GM21825 (cell line): ENCODE measurements around the gene ZNF821.
"Not testable (repeated sequence)": the region's sequence is repeated elsewhere in the genome, so short reads cannot be mapped to it uniquely, and the experiment has no call there.

Experiments
- ATAC-seq: cut with Tn5 transposase; IDR thresholded peaks from one replicate; pipeline ENCODE4 v1.9.1; 2021; ENCODE audit warnings: mild to moderate bottlenecking, moderate library complexity; ENCODE audit not compliant: unreplicated experiment

Gene ZNF821, protein sequence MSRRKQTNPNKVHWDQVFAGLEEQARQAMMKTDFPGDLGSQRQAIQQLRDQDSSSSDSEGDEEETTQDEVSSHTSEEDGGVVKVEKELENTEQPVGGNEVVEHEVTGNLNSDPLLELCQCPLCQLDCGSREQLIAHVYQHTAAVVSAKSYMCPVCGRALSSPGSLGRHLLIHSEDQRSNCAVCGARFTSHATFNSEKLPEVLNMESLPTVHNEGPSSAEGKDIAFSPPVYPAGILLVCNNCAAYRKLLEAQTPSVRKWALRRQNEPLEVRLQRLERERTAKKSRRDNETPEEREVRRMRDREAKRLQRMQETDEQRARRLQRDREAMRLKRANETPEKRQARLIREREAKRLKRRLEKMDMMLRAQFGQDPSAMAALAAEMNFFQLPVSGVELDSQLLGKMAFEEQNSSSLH

DNA sequence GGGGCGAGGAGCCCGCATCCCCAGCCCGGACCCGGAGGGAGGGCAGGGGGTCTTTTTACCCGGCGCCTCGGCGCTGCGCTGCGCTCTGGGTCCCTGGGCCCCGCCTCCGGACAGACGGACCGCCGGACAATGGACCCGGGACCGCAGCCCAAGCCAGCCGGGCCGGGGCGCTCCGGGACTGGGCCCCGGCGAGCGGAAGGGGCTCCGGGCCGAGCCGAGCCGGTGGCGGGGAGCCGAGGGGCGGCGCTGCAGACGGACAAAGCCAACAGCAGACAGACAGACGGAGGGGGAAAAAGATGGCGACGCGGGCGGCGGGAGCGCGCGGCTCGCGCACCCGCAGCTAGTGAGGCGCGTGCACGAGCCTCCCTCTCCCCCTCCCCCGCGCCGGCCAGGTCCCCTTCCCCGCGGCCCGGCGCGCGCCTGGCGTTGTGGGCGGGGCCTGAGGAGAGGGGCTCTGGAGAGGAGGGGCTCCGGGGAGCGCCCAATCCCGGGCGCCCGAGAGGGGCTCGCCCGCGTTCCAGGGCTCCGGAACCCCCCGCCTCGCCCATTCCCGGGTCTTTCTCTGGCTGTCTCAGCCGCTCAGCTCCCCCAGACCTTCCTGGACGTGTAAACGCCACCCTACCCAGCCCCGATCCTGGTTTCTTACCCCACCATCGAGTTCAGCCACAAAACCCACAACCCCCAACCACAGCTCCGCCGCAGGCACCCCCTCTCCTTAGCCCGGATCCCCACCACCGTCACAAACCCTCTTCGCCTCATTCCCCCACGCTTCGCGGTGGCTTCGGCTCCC lies at the start of gene ZNF821:
Gene ZNF821, minus strand, starts transcription at position 334 of the 790 bp plus-strand sequence. CDS start 4,236 bp downstream, outside the sequence.
- peak; percentile 49 for ATAC-seq

DNA sequence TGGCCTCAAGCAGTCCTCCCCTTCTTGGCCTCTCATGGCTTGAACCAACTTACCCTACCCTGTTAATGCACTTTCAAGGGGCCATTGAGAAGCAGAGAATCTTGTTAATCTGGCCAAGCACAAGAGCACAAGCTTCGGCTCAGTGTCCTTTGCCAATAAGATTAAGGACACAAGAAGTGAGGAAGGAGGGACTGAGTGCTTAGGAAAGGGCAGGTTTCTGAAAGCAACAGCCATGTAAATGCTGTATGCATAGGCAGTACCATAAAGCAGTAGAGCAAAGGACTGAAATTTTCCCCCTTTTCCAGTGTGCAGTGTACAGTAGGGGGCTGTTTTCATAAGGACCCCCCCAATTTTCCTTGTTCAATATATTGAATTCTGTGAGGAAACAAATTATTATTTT lies 49.0 kb upstream of the ZNF821 start:
- no peak for ATAC-seq

DNA sequence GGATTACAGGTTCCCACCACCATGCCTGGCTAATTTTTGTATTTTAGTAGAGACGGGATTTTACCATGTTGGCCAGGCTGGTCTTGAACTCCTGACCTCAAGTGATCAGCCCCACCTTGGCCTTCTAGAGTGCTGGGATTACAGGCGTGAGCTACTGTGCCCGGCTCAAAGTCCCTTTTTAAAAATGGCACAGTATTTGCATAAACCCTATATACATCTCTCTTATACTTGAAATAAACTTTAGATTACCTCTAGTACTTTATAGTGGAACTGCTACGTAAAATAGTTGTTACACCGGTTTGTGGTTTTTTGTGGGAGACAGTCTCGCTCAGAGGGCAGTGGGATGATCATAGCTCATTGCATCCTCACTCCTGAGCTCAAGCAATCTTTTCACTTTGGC lies 47.6 kb upstream of the ZNF821 start:
- ATAC-seq, result no peak

DNA sequence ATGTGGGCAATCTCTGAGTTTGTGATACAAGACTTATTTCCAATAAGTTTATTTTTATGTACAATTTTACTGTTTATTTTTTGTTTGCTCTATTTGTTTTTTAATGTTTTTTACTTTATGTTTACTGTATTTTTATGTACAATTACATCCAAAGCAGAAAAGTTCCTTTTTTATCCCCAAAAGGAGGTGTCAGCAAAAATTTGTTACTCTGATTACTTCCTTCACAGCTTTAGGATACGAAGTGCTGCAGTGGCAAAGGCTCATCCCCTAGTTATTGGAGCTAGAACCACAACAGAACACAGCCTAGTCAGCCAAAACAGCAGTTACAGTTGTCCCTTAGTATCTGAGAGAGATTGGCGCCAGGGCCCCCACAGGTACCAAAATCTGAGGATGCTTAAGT lies 47.0 kb upstream of the ZNF821 start:
- no peak for ATAC-seq

DNA sequence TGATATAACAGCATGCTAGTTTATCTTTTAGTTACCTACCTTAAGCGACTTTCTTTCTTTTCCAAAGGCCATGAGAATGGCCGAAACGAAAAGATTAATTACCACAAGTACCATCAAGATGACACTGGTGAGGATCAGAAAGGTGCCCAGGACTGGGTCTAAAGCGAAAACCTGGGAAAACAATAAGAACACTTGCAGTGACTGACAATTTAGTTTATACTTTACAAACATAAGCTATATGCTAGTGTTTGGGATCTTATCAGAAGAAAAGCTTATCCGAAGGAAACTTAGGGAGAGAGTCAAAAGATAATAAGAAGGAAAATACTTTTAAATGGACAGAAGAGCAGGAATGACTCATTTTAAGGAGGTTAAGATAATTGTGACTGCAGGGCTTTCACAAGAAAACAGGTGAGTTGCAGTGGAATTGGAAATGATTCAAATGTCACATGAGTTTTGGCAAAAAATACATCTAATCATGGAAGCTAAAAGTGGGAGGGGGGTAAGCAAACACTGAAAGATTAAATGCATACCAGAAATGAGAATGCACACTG lies 46.1 kb upstream of the ZNF821 start:
- ATAC-seq, result no peak

DNA sequence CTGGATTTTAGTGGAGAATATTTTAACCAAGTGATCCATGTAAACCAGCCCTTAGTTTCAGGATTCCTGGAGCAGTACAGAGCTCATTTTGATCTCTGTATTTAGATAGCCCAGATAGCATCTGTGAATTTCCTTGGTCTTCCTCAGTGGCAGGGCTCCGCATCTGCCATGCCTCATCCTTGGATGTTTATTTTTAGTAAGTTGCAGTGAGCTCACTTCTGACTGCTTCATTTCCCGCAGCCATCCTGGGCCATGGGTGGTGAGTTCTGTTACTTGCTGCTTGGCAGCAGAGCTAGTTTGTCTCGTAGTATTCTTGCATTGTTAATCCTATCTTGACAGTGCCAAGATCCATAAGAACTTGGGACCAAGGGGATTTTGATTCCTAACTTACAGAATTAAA lies 45.1 kb upstream of the ZNF821 start:
- ATAC-seq, result no peak

DNA sequence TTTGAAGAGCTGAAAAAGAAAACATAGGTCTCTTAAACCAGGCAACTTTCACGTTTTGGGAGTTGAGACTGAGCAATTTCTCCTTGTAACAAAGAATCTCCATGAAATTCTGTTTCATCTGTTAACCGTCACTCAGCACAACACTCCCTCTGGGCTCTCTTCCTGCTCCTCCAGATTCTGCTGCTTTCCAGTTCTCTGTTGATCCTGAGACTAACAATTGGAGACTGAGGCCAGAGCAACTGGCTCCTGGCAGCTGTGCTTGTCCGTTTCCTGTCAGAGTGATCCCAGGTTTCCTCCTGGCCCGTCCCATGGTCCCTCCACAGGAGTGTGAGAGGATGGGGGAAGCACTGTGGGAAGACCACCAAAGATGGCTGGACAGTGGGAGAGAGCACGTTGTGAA lies 43.8 kb upstream of the ZNF821 start:
- ATAC-seq, result no peak

DNA sequence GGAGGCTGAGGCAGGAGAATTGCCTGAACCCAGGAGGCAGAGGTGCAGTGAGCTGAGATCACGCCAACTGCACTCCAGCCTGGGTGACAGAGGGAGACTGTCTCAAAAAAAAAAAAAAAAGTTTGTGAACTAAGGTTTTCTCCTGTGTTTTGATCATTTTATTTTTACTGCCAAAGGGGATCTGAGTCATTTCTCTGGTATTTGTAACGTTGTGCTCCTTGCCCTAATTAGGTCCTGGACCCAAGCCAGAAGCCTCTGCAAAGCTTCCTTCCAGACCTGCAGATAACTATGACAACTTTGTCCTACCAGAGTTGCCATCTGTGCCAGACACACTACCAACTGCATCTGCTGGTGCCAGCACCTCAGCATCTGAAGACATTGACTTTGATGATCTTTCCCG lies 43.4 kb upstream of the ZNF821 start:
- ATAC-seq, result no peak

DNA sequence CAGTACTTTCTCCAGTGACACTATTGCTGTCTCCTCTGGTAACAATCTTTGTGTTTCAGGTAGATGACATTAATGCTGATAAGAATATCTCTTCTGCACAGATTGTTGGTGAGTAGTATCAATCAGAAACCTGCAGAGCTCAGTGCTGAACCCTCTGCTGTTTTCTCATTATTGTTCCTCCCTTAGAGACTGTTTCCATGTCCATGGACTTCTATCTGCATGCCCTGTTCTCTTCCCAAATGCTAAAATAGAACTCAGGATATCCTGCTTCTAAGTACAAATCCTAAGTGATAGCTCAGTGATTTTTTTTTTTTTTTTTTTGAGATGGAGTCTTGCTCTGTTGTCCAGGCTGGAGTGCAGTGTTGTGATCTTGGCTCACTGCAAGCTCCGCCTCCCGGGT lies 40.7 kb upstream of the ZNF821 start:
- no peak for ATAC-seq

DNA sequence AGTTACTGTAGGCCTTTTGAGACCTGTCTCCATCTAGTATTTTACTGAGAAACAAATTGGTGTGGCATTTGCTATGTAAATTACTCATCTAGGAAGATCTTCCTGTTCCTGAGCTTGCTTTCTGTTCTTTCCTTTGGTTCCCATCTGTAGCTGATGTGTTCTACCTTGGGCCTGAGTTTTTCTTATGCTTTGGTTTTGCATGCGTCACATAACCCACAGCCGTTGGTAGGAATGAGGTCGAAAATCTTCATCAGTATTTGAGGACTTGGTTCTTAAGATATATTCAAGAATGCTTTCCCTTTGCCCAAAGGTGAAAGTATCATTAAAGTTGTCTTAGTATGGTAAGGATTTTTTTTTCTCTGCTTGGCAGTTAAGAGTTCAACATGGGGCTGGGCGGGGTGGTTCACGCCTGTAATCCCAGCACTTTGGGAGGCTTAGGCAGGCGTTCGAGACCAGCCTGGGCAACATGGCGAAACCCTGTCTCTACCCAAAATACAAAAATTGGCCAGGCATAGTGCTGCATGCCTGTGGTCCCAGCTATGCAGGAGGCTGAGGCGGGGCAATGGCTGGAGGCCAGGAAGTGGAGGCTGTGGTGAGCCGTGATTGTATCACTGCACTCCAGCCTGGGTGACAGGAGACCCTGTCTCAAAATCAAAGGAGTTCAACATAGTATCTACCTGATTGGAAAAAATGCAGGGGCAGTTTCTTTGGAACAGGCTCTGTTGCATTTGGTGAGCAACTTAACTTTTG lies 40.1 kb upstream of the ZNF821 start:
- no peak for ATAC-seq

DNA sequence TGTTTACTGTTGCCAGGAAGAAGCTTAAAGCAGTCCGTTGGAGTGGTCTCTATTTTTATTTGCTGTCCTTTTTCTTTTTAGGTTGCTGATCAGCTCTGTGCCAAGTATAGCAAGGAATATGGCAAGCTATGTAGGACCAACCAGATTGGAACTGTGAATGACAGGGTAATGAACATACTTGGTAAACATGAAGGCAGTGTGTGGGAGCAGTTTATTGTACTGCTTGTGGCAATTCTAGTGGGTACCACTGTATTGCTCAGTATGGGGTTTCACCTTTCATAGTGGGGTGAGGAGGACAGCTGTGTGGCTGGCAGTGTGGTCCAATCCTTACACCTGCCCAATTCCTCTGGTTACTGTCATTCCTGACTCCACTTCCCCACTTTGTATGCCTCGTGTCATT lies 36.7 kb upstream of the ZNF821 start:
- no peak for ATAC-seq

DNA sequence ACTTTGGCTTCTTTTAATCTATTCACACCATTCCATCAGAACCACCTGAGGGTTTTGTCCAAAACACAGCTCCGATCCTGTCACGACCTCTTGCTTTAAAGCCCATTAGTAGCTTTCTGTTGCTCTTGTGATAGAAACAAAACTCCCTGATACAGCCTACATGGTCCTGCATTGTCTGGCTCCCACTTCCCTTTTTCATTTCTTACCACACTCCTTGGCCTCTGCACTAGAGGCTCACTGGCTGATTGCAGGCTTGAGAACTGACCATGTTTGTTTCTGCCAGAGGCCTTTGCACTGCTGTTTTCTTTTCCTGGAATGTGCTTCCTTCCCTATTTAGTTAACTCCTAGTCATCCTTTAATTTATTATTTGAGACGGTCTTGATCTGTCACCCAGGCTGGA lies 35.1 kb upstream of the ZNF821 start:
- ATAC-seq, result no peak

DNA sequence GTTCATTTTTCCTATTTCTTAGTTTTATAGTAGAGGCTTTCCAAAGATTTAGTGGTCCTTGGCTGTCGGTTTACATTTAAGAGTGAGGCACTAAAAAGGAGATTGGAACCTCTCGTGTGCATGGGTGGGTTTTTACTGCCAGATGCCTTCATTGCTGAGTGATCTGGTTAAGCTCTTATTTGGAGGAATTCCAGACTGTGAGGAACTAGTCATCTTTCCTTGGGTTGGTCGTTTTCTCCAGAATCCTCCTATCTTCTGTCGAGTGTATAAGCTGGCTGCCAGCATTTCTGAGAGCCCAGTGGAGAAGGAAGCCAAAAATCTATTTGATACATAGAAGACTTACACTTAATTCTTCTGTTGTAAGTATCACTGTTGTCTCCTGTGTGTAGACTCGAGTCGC lies 33.9 kb upstream of the ZNF821 start:
- ATAC-seq, result no peak

DNA sequence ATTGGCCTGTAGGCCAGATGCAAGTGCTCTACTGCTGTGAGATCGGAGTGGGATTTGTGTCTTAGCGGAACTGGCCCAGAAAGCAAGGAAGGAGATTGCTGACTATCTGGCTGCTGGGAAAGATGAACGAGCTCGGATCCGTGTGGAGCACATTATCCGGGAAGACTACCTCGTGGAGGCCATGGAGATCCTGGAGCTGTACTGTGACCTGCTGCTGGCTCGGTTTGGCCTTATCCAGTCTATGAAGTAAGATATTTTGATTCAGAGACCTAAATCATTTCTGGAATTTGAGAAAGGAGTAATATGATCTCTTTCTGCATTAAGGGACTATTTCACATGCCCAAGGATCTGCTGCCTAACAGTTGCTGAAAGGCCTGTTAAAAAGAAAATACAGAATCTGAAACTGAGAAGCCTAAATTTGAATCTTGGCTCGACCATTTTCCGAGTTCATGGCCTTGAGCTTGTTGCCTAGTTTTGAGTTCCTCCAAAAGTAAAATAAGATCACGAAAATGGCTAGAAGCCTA lies 32.5 kb upstream of the ZNF821 start:
- no peak for ATAC-seq

DNA sequence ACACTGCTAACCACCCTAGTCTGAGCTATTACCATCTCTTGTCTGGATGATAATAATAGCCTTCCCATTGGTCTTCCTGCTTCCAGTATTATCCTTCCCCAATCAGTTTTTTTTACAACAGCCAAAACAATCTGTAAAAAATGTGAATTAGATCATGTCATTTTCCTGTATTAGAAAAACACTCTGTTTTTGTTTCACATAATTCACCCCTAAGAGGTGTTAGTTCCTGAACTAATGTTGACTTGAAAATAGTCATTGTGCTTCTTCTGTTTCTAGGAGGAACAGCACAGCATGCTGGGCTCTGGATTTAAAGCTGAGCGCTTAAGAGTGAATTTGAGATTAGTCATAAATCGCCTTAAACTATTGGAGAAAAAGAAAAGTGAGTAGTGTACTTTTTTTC lies 31.4 kb upstream of the ZNF821 start:
- ATAC-seq, result no peak

DNA sequence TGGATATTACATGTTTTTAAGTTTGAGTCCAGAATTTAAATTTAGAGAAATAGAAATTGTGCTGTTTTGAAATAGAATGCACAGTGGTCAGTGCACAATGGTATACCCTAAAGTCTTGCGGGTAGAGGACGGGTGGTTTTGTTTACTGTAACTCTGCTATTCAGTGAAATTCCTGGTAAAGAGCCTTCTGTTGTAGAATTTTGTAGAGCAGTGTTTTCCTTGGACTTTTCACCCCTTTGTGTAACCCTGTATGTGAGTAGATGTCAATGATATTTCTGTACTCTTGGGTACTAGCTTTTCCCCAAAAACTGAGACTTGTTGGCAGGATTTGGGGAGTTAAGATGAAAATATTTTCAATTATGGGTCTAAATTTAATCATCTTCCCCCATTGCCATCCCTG lies 30.8 kb upstream of the ZNF821 start:
- no peak for ATAC-seq

DNA sequence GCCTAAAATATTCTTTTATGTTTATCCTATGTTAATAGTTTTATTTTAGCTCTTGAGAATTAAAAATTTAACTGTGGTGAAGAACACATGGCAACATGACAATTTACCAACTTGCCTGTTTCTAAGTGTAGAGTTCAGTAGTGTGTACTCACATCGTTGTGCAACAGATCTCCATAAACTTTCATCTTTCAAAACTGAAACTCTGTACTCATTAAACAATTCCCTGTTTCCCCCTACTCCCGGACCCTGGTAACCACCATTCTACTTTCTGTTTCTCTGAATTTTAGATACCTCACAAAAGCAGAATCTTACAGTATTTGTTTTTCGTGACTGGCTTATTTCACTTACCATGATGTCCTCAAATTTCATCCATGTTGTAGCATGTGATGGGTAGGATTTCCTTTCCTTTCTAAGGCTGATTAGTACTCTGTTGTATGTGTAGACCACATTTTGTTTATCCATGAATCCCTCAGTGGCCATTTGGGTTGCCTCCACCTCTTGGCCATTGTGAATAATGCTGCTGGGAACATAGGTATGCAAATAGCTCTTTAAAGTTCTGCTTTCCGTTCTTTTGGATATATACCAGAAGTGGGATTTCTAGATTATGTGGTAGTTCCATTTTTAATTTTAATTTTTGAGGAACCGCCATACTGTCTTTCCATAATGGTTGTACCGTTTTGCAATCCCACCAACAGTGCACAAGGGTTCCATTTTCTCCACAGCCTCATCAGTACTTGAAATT lies 28.7 kb upstream of the ZNF821 start:
- no peak for ATAC-seq

DNA sequence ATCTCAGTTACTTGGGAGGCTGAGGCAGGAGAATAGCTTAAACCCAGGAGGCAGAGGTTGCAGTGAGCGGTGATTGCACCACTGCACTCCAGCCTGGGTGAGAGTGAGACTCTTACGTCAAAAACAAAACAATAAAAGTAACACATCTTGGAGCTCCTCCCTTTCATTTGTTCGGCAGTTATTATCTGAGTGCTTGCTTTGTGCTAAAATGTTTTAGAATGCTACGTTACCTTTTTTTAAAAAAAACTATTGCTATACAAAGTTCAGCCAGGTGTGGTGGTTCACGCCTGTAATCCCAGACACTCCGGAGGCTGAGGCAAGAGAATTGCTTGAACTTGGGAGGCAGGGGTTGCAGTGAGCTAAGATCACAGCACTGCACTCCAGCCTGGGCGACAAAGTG lies 27.1 kb upstream of the ZNF821 start:
- ATAC-seq, result no peak

DNA sequence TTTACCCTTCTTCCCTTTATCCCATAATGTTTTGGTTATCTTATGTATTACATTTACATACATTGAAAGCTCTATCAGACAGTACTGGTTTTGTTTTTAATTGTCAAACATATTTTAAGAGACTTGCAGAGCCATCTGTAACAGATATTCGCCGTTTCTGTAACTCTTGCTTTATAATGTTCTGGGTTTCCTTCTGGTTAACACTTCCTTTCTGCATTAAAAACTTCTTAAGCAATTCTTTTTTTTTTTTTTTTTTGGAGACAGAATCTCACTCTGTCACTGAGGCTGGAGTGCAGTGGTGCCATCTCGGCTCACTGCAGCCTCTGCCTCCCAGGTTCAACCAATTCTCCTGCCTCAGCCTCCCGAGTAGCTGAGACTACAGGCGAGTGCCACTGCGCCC lies 21.8 kb upstream of the ZNF821 start:
- not testable (repeated sequence) for ATAC-seq

DNA sequence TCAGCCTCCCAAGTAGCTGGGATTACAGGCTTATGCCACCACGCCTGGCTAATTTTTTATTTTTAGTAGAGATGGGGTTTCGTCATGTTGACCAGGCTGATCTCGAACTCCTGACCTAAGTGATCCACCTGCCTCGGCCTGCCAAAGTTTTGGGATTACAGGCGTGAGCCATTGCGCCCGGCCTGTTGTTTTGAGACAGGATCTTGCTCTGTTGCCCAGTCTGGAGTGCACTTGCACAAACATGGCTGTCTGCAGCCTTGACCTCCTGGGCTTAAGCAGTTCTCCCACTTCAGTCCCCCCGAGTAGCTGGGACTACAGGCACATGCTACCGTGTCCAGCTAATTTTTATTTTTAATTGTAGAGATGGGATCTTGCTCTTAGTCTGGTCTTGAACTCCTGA lies 20.3 kb upstream of the ZNF821 start:
- ATAC-seq, result no peak
